ENCODE measurements around the gene BICDL2.

DNA sequence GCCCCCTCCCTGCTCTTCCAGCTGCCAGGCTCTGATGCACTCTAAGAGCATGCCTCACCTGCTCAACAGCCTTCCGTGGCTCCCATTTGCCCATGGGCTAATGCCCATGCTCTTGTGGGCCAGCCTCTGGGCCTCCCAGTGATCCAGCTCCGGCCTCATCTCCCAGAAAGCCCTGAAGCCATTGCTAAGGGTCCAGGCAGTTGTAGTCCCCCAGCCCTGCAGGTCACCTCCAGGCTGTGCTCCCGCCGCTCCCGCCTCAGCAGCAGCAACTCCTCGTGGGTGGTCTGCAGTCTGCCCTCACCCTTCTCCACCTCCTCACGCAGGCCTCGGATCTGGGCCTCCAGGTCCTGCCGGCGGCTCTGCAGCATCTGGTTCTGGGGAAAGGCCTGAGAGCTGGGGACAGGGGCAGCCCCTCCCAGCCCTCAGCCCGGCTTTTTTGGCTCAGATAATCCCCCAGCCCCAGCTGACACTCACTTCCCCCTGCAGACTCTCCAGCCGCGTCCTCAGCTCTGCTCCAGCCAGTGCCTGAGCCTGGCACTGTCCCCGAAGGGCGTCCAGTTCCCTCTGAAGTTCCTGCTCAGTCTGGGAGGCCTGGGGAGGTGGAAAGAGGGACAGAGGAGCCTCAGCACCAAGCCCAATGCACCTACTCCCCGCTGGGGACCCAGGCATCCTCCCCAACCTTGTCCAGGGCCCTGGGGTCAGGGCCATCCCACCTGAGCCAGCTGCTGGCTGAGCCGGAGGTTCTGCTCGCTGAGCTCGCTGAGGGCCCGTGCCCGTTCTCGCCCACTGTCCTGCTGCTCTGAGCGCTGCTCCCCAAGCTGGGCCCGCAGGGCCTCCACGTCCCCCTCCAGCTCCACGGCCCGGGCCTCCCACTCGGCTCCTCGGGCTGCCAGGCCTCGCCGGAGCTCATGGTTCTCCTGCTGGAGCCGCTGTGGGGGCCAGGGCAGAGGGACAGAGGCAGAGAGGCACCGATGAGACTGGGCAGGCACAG, 6.2 kb downstream of the BICDL2 start:
- TF ChIP-seq NFIC (IDR thresholded peaks at IDR 0.05; ENCODE audit: borderline replicate concordance) (no peak), EZH2phosphoT487 (IDR thresholded peaks at IDR 0.05; ENCODE audit: borderline replicate concordance, low read depth) (no peak), RAD21 (IDR thresholded peaks at IDR 0.05; ENCODE audit: low read length) (no peak), POLR2AphosphoS5 (IDR thresholded peaks at IDR 0.05; ENCODE audit: low read depth, low read length) (no peak), TCF12 (IDR thresholded peaks at IDR 0.05) (no peak), NRF1 (IDR thresholded peaks at IDR 0.05; ENCODE audit: low read depth, low read length) (no peak), SIN3A (IDR thresholded peaks at IDR 0.05; ENCODE audit: borderline replicate concordance, low read depth, low read length) (no peak), TAF1 (IDR thresholded peaks at IDR 0.05; ENCODE audit: borderline replicate concordance, low read depth, low read length) (no peak)
- TF ChIP-seq, protein P1, sequence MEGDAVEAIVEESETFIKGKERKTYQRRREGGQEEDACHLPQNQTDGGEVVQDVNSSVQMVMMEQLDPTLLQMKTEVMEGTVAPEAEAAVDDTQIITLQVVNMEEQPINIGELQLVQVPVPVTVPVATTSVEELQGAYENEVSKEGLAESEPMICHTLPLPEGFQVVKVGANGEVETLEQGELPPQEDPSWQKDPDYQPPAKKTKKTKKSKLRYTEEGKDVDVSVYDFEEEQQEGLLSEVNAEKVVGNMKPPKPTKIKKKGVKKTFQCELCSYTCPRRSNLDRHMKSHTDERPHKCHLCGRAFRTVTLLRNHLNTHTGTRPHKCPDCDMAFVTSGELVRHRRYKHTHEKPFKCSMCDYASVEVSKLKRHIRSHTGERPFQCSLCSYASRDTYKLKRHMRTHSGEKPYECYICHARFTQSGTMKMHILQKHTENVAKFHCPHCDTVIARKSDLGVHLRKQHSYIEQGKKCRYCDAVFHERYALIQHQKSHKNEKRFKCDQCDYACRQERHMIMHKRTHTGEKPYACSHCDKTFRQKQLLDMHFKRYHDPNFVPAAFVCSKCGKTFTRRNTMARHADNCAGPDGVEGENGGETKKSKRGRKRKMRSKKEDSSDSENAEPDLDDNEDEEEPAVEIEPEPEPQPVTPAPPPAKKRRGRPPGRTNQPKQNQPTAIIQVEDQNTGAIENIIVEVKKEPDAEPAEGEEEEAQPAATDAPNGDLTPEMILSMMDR (IDR thresholded peaks at IDR 0.05), result no peak
- TF ChIP-seq, protein P2, sequence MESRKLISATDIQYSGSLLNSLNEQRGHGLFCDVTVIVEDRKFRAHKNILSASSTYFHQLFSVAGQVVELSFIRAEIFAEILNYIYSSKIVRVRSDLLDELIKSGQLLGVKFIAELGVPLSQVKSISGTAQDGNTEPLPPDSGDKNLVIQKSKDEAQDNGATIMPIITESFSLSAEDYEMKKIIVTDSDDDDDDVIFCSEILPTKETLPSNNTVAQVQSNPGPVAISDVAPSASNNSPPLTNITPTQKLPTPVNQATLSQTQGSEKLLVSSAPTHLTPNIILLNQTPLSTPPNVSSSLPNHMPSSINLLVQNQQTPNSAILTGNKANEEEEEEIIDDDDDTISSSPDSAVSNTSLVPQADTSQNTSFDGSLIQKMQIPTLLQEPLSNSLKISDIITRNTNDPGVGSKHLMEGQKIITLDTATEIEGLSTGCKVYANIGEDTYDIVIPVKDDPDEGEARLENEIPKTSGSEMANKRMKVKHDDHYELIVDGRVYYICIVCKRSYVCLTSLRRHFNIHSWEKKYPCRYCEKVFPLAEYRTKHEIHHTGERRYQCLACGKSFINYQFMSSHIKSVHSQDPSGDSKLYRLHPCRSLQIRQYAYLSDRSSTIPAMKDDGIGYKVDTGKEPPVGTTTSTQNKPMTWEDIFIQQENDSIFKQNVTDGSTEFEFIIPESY (IDR thresholded peaks at IDR 0.05; ENCODE audit: borderline replicate concordance, low read depth), result no peak
- TF ChIP-seq, protein P3, sequence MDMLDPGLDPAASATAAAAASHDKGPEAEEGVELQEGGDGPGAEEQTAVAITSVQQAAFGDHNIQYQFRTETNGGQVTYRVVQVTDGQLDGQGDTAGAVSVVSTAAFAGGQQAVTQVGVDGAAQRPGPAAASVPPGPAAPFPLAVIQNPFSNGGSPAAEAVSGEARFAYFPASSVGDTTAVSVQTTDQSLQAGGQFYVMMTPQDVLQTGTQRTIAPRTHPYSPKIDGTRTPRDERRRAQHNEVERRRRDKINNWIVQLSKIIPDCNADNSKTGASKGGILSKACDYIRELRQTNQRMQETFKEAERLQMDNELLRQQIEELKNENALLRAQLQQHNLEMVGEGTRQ (IDR thresholded peaks at IDR 0.05; ENCODE audit: borderline replicate concordance, low read depth, low read length), result no peak
- TF ChIP-seq, protein P4, sequence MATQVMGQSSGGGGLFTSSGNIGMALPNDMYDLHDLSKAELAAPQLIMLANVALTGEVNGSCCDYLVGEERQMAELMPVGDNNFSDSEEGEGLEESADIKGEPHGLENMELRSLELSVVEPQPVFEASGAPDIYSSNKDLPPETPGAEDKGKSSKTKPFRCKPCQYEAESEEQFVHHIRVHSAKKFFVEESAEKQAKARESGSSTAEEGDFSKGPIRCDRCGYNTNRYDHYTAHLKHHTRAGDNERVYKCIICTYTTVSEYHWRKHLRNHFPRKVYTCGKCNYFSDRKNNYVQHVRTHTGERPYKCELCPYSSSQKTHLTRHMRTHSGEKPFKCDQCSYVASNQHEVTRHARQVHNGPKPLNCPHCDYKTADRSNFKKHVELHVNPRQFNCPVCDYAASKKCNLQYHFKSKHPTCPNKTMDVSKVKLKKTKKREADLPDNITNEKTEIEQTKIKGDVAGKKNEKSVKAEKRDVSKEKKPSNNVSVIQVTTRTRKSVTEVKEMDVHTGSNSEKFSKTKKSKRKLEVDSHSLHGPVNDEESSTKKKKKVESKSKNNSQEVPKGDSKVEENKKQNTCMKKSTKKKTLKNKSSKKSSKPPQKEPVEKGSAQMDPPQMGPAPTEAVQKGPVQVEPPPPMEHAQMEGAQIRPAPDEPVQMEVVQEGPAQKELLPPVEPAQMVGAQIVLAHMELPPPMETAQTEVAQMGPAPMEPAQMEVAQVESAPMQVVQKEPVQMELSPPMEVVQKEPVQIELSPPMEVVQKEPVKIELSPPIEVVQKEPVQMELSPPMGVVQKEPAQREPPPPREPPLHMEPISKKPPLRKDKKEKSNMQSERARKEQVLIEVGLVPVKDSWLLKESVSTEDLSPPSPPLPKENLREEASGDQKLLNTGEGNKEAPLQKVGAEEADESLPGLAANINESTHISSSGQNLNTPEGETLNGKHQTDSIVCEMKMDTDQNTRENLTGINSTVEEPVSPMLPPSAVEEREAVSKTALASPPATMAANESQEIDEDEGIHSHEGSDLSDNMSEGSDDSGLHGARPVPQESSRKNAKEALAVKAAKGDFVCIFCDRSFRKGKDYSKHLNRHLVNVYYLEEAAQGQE (IDR thresholded peaks at IDR 0.05; ENCODE audit: low read depth, low read length), result no peak

Data from SK-N-SH (cell line).